ENCODE measurements around the gene RAB11FIP4. TPM values are rescaled to one million over a fixed set of nuclear protein-coding genes. Genes with fewer than 3 reads are reported as not detected.
"Not testable (repeated sequence)": the region's sequence is repeated elsewhere in the genome, so short reads cannot be mapped to it uniquely, and the experiment has no call there.

The RAB11FIP4 gene
- total RNA-seq, 2 donors from 2014 or later = 16.2 to 21.6 TPM

- Mint-ChIP-seq H3K4me1 (ENCODE audit: low read depth in 2 of 2) (peaks cover 0 to 2% of the 10 kb centered on the region in 2 donors), H3K27ac (no peak overlapping the region), H3K4me3 (no peak overlapping the region), H3K27me3 (no peaks in the 10 kb centered on the region), H3K9me3 (no peaks in the 10 kb centered on the region), H3K36me3 (peaks cover 4% of the 10 kb centered on the region)
- DNase-seq (ENCODE audit: low spot score) (no peak), ATAC-seq (no peak)
Measured at GRCh38 chr17:31378638-31379037, 12.8 kb upstream of the RAB11FIP4 start.

GRCh38 chr17:31379597-31380205, 11.8 kb upstream of the RAB11FIP4 start:
- Mint-ChIP-seq H3K27ac (no peak overlapping the region), H3K27me3 (no peaks in the 10 kb centered on the region), H3K36me3 (peaks cover 4% of the 10 kb centered on the region), H3K4me1 (ENCODE audit: low read depth in 2 of 2) (peaks cover 0 to 2% of the 10 kb centered on the region in 2 donors), H3K9me3 (no peaks in the 10 kb centered on the region), H3K4me3 (no peak overlapping the region)
- DNase-seq (ENCODE audit: low spot score) (no peak), ATAC-seq (no peak)

DNA sequence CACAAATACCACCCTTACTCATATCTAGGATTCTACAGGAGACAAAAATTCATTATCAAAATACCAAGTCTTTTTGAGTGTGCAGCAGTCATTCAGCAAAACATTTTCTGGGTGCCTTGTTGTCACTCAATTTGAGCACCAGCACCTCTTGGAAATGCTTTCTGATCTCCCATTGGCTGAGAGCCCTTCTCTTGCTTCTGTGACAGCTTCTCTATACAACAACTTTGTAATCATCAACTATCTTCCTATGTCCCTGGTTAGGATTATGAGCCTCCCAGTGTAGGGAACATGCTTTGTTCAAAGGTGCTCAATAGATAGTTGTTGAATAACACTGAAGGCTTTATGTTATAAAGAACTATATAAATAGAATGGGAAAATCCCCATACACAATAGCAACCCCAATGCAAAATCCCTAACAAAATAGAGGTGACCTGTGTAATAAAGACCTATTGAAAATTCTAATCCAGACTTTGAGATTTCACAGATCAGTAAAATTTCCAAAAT, 10.3 kb upstream of the RAB11FIP4 start:
- ATAC-seq = no peak
- Mint-ChIP-seq H3K9me3 (no peaks in the 10 kb centered on the region), H3K27me3 (no peaks in the 10 kb centered on the region), H3K4me3 (no peak overlapping the region), H3K4me1 (ENCODE audit: low read depth in 2 of 2) (peaks cover 0 to 2% of the 10 kb centered on the region in 2 donors), H3K36me3 (peaks cover 4% of the 10 kb centered on the region), H3K27ac (no peak overlapping the region)
- DNase-seq (ENCODE audit: low spot score) = no peak

- H3K4me1 Mint-ChIP-seq (ENCODE audit: low read depth in 2 of 2); H3K27me3 Mint-ChIP-seq; H3K36me3 Mint-ChIP-seq: not testable (repeated sequence)
Measured at GRCh38 chr17:31382668-31383275, 8.7 kb upstream of the RAB11FIP4 start.

DNA sequence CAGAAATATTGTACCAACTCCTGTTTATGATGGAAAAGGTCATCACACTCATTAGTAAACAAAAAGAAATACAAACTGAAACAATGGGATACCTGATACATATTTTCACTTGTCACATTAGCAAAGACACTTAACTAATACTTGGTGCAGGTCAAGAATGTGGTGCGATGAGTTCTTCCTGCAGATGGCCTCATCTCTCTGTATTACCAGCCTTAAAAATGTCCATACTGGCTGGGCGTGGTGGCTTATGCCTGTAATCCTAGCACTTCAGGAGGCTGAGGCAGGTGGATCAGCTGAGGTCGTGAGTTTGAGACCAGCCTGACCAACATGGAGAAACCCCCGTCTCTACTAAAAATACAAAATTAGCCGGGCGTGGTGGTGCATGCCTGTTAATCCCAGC, 8.0 kb upstream of the RAB11FIP4 start:
- H3K9me3 Mint-ChIP-seq = not testable (repeated sequence)

More at GRCh38 chr17:31382668-31383275, 8.7 kb upstream of the RAB11FIP4 start:
- not testable (repeated sequence) for H3K4me3 Mint-ChIP-seq; DNase-seq (ENCODE audit: low spot score); H3K27ac Mint-ChIP-seq; H3K9me3 Mint-ChIP-seq; ATAC-seq

DNA sequence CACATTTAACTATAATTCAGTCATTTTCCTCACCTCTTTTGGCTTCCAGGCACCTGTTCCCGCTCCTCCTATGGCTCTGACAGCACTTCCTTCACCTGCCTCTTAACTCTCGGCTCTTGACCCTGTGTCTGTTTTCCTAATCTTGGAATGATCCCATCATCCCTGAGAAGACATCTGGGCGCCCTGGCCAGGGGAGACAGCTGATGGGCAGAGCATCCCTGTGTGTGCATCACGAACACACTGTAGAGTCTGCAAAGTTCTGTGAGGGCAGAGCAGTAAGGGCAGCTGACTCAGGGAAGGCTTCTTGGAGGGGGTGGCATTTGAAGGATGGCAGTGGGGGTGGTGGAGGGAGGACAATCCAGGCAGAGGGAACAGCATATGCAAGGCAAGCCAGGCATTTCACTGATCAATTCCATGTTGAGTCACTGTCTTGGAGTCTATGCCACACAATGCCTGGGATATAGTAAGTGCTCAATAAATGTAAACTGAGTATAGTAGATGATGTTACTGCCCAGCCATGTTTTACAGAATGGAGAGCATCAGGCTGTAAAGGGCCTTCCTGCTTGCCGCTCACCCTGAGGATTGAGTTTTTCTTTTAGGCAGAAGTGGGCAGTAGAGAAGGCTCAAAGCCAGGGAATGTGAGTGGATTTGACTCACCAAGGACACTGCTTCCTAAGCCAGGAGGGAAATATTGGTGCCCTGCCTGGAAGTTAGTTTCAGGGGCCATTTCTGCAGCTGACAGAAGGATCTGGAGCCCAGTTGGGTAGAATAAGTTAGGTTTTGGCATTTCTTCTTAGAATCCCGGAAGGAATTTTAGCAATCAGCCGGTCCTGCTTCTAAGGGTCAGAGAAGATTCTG, 5.8 kb upstream of the RAB11FIP4 start:
- ATAC-seq (no peak), DNase-seq (ENCODE audit: low spot score) (no peak)
- peaks cover 9 to 15% of the 10 kb centered on the region in 2 donors for H3K27me3 Mint-ChIP-seq
- H3K36me3 Mint-ChIP-seq = no peaks in the 10 kb centered on the region
- H3K4me3 Mint-ChIP-seq = no peak overlapping the region
- no peak overlapping the region for H3K27ac Mint-ChIP-seq
- H3K9me3 Mint-ChIP-seq = no peaks in the 10 kb centered on the region
- H3K4me1 Mint-ChIP-seq (ENCODE audit: low read depth in 2 of 2) = peaks cover 5 to 8% of the 10 kb centered on the region in 2 donors

More for the DNA sequence above, 8.0 kb upstream of the RAB11FIP4 start:
- not testable (repeated sequence) for H3K4me3 Mint-ChIP-seq; ATAC-seq; DNase-seq (ENCODE audit: low spot score); H3K27ac Mint-ChIP-seq; H3K27me3 Mint-ChIP-seq; H3K4me1 Mint-ChIP-seq (ENCODE audit: low read depth in 2 of 2); H3K36me3 Mint-ChIP-seq

- ATAC-seq (no peak), DNase-seq (ENCODE audit: low spot score) (no peak)
- peaks cover 5 to 8% of the 10 kb centered on the region in 2 donors for H3K4me1 Mint-ChIP-seq (ENCODE audit: low read depth in 2 of 2)
- no peaks in the 10 kb centered on the region for H3K36me3 Mint-ChIP-seq
- H3K4me3 Mint-ChIP-seq = no peak overlapping the region
- H3K9me3 Mint-ChIP-seq = no peaks in the 10 kb centered on the region
- peaks cover 10 to 15% of the 10 kb centered on the region in 2 donors for H3K27me3 Mint-ChIP-seq
- no peak overlapping the region for H3K27ac Mint-ChIP-seq
Measured at GRCh38 chr17:31386542-31387075, 4.9 kb upstream of the RAB11FIP4 start.

DNA sequence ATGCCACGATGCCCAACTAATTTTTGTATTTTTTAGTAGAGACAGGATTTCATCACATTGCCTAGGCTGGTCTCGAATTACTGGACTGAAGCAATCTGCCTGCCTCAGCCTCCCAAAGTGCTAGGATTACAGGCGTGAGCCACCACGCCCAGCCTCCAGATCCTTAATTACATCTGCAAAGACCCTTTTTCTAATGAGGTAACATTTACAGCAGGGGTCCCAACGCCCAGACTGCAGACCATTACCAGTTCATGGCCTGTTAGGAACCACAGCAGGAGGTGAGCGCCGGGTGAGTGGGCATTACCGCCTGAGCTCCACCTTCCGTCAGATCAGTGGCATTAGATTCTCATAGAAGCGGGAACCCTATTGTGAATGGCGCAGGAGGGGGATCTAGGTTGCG, 4.0 kb upstream of the RAB11FIP4 start:
- Mint-ChIP-seq H3K36me3 (no peaks in the 10 kb centered on the region), H3K27me3 (peaks cover 11 to 16% of the 10 kb centered on the region in 2 donors), H3K27ac (no peak overlapping the region), H3K4me3 (no peak overlapping the region), H3K4me1 (ENCODE audit: low read depth in 2 of 2) (peaks cover 5 to 9% of the 10 kb centered on the region in 2 donors), H3K9me3 (no peaks in the 10 kb centered on the region)
- ATAC-seq = no peak
- DNase-seq (ENCODE audit: low spot score) = no peak

DNA sequence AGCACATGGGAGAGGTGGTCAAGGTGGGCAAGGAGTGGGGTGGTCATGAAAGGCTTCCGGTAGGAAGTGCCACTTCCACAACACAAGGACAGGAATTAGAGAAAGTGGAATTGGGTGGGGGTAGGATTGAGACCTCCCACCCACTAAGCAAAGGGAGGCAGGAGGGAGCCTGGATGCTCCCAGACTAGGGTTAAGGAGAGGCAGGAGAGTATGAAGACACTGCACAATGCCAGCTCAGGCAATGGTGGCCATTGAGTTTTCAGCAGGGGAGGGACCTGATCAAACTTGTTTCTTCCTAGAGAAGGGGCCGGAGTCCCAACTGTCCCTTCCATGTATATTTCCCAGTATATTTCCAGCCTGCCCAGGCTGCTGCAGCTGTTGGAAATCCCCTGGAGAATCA, 3.1 kb upstream of the RAB11FIP4 start:
- peaks cover 5 to 13% of the 10 kb centered on the region in 2 donors for H3K4me1 Mint-ChIP-seq (ENCODE audit: low read depth in 2 of 2)
- H3K36me3 Mint-ChIP-seq = no peaks in the 10 kb centered on the region
- no peak overlapping the region for H3K4me3 Mint-ChIP-seq
- no peaks in the 10 kb centered on the region for H3K9me3 Mint-ChIP-seq
- H3K27me3 Mint-ChIP-seq = peaks cover 20 to 23% of the 10 kb centered on the region in 2 donors
- ATAC-seq = no peak
- DNase-seq (ENCODE audit: low spot score) = no peak
- H3K27ac Mint-ChIP-seq = no peak overlapping the region

DNA sequence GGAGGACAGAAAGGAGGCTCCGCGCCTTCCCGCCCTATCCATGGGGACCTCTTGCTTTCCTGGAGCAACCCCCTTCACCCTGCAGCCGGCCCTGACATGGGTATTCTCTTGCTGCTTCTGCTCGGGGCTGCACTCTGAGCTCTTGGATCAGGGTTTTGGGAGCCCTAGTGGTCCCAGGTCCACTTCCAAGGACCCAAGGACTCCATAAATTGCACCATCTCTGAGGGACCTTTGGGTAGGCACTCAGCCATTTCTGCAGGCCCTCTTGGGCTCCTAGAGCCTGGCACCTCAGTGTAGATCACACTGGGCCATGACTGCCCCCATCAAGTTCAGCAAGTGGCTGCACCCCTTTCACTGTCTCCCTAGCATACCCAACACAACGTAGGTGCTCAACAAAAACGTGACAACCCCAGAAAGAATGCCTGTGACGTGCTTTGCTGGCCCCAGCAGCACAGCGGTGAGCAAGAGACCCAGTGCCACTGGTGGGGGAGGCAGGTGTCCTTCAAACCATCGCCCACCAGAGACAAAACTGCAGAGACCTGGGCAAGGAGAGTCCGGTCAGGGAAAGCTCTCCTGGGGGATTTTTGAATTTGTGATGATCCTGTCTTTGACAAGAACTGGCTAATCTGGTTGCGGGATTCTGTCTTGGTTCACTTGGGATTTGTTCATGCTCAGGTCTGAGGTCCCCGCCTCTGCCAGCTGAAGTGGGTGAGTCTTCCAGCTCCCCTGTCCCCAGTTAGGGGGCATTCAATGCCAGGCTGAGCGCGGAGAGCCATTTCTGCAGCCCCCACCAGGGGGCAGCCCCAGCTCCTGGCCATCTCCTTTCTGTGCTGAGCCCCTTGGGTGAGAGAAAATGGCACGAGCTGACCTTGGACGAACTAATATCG, 2.5 kb upstream of the RAB11FIP4 start:
- H3K4me1 Mint-ChIP-seq (ENCODE audit: low read depth in 2 of 2) = peaks cover 5 to 15% of the 10 kb centered on the region in 2 donors
- DNase-seq (ENCODE audit: low spot score) (no peak), ATAC-seq (no peak)
- H3K27ac Mint-ChIP-seq = no peak overlapping the region
- peaks cover 27% of the 10 kb centered on the region in 2 donors for H3K27me3 Mint-ChIP-seq
- H3K4me3 Mint-ChIP-seq = no peak overlapping the region
- no peaks in the 10 kb centered on the region for H3K9me3 Mint-ChIP-seq
- H3K36me3 Mint-ChIP-seq = no peaks in the 10 kb centered on the region

DNA sequence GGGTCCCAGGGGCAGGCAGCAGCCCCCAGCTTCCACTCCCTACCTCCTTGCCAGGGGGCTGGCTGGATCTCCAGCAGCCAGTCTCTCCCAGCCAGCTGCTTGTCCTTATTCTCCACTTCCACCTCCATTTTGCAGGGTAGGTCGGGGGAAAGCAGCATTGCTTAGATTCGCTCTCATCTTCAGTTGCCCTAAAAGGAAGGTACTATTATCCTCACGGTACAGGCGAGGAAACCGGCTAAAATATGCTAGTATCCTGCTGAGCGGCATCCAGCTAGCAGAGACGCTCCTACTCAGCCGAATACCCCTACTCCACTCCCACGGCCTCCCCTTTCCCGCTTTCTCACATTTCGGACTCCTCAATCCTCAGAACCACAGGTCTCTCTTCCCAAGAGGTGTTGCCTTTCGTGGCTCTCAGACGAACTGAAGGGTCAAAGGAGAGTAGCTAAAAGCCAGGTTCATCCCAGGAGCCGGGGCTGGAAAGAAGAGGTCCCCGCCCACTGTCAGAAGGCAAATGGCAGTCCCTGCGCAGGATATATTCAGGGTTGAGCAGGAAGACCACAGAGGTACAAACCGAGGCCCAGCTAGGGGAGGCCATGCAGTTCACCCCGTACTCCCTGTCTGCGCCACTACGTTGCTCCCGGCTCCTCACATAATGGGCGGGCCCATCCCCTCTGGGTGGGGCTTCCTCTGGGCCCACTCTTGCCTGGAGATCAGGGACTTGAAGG, 1.7 kb upstream of the RAB11FIP4 start:
- H3K4me3 Mint-ChIP-seq = peak overlapping the region; percentile 61
- H3K9me3 Mint-ChIP-seq = no peaks in the 10 kb centered on the region
- H3K27ac Mint-ChIP-seq = no peak overlapping the region
- DNase-seq (ENCODE audit: low spot score) (no peak), ATAC-seq (no peak)
- peaks cover 5 to 15% of the 10 kb centered on the region in 2 donors for H3K4me1 Mint-ChIP-seq (ENCODE audit: low read depth in 2 of 2)
- peaks cover 31 to 34% of the 10 kb centered on the region in 2 donors for H3K27me3 Mint-ChIP-seq
- no peaks in the 10 kb centered on the region for H3K36me3 Mint-ChIP-seq

DNA sequence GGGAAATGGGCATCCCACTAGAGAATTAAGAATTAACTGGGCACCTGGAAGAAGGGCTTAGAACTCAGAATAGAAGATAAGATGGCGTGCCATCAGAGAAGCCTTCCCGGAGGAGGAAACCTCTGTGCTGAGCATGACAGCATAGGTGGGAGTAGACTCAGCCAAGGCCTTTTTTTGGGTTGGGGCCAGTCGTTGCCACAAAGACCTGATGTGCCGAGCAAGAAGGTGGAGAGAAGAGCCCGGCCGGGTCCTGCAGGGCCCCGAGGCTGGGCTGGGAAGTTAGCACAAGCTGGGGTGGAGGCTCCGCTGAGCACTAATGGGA, 1.1 kb upstream of the RAB11FIP4 start:
- Mint-ChIP-seq H3K4me3 (peak overlapping the region; percentile 61), H3K27me3 (peaks cover 34 to 37% of the 10 kb centered on the region in 2 donors)

More for the DNA sequence above, 1.1 kb upstream of the RAB11FIP4 start:
- no peak overlapping the region for H3K27ac Mint-ChIP-seq
- no peak for ATAC-seq
- no peaks in the 10 kb centered on the region for H3K9me3 Mint-ChIP-seq
- no peaks in the 10 kb centered on the region for H3K36me3 Mint-ChIP-seq
- no peak for DNase-seq (ENCODE audit: low spot score)
- peaks cover 5 to 15% of the 10 kb centered on the region in 2 donors for H3K4me1 Mint-ChIP-seq (ENCODE audit: low read depth in 2 of 2)

Measured in natural killer cell treated with Interleukin-12 subunit alpha and Interleukin-12 subunit beta and Interleukin-15 and Interleukin-18, amount 100 ng/mL, for 72 hours (primary cell).